ENCODE measurements around the gene NEDD8.

DNA sequence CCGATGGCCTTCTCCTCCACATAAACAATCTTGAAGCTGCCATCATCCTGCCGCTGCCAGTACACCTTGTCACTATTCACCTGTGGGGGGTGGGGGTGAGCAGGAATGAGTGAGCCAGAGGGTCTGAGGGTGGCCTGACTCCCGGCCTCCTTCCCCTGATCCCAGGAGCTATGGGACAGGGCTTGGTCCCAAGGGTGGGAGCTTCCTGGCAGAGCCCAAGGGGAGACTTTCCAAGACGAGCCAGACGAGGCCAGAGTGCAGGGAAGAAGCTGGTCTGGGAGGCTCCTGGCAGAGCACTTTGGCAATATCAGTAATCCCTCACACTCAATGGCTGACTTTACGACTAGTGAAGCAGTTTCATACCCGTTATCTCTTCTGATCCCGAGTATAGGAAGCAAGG lies 23.3 kb upstream of the NEDD8 start:
- TF ChIP-seq, protein P1, sequence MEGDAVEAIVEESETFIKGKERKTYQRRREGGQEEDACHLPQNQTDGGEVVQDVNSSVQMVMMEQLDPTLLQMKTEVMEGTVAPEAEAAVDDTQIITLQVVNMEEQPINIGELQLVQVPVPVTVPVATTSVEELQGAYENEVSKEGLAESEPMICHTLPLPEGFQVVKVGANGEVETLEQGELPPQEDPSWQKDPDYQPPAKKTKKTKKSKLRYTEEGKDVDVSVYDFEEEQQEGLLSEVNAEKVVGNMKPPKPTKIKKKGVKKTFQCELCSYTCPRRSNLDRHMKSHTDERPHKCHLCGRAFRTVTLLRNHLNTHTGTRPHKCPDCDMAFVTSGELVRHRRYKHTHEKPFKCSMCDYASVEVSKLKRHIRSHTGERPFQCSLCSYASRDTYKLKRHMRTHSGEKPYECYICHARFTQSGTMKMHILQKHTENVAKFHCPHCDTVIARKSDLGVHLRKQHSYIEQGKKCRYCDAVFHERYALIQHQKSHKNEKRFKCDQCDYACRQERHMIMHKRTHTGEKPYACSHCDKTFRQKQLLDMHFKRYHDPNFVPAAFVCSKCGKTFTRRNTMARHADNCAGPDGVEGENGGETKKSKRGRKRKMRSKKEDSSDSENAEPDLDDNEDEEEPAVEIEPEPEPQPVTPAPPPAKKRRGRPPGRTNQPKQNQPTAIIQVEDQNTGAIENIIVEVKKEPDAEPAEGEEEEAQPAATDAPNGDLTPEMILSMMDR (IDR thresholded peaks at IDR 0.05): no peak
- no peak for TF ChIP-seq POLR2AphosphoS5 (IDR thresholded peaks at IDR 0.05)
- no peak for TF ChIP-seq EP300 (IDR thresholded peaks at IDR 0.05)
